ENCODE results near the gene SART3. TPM values are rescaled to one million over a fixed set of nuclear protein-coding genes. Genes with fewer than 3 reads are reported as not detected.

SART3 gene
- total and polyA plus RNA-seq, 4 donors = 5.9 to 37.1 (median 23.5) TPM

GRCh38 chr12:108538616-108539195, 22.3 kb downstream of the SART3 start:
- no peak overlapping the region for H3K4me3 ChIP-seq (ENCODE audit: low read depth in 1 of 3, low read length in 3 of 3)
- TF ChIP-seq GABPA (IDR thresholded peaks at IDR 0.05 in 1 of 2, conservative IDR thresholded peaks at IDR 0.05 in 1 of 2) (no peak), FOXA2 (IDR thresholded peaks at IDR 0.05) (no peak), ATF3 (IDR thresholded peaks at IDR 0.05) (no peak), HNF4G (IDR thresholded peaks at IDR 0.05) (no peak), JUND (IDR thresholded peaks at IDR 0.05) (no peak), RAD21 (IDR thresholded peaks at IDR 0.05) (no peak), REST (IDR thresholded peaks at IDR 0.05) (no peak), RXRA (IDR thresholded peaks at IDR 0.05) (no peak)
- peaks cover 10 to 56% (median 45%) of the 10 kb centered on the region in 4 donors for H3K36me3 ChIP-seq (ENCODE audit: control insufficient read depth in 4 of 4, insufficient read depth in 3 of 4, low read depth in 1 of 4, low read length in 3 of 4)
- no peaks in the 10 kb centered on the region for H3K27me3 ChIP-seq (ENCODE audit: control insufficient read depth in 4 of 4, insufficient read depth in 4 of 4, low read length in 3 of 4)
- WGBS = 79% methylated on average over 10 of the region's 10 CpGs
- H3K9me3 ChIP-seq (ENCODE audit: control insufficient read depth in 4 of 4, low read length in 3 of 4) = no peaks in the 10 kb centered on the region
- no peak for DNase-seq (ENCODE audit: low spot score)
- H3K27ac ChIP-seq (ENCODE audit: low read depth in 1 of 2, low read length in 2 of 2) = no peak overlapping the region
- peaks cover 0 to 3% (median 0%) of the 10 kb centered on the region in 4 donors for H3K4me1 ChIP-seq (ENCODE audit: control insufficient read depth in 4 of 4, insufficient read depth in 4 of 4, low read length in 3 of 4)
- no peak overlapping the region for H3K9ac ChIP-seq (ENCODE audit: low read depth in 1 of 2, low read length in 2 of 2)

- Histone ChIP-seq H3K4me3 (ENCODE audit: low read depth in 1 of 3, low read length in 3 of 3) (no peak overlapping the region), H3K4me1 (ENCODE audit: control insufficient read depth in 4 of 4, insufficient read depth in 4 of 4, low read length in 3 of 4) (peaks cover 0 to 3% (median 0%) of the 10 kb centered on the region in 4 donors), H3K27me3 (ENCODE audit: control insufficient read depth in 4 of 4, insufficient read depth in 4 of 4, low read length in 3 of 4) (no peaks in the 10 kb centered on the region), H3K9me3 (ENCODE audit: control insufficient read depth in 4 of 4, low read length in 3 of 4) (no peaks in the 10 kb centered on the region), H3K36me3 (ENCODE audit: control insufficient read depth in 4 of 4, insufficient read depth in 3 of 4, low read depth in 1 of 4, low read length in 3 of 4) (peaks cover 8 to 54% (median 43%) of the 10 kb centered on the region in 4 donors), H3K27ac (ENCODE audit: low read depth in 1 of 2, low read length in 2 of 2) (no peak overlapping the region), H3K9ac (ENCODE audit: low read depth in 1 of 2, low read length in 2 of 2) (no peak overlapping the region)
- 79% methylated on average over 6 of the region's 6 CpGs for WGBS
- TF ChIP-seq YY1 (IDR thresholded peaks at IDR 0.05) (no peak), ATF3 (IDR thresholded peaks at IDR 0.05) (no peak), GABPA (IDR thresholded peaks at IDR 0.05 in 1 of 2, conservative IDR thresholded peaks at IDR 0.05 in 1 of 2) (no peak), FOXA1 (IDR thresholded peaks at IDR 0.05) (no peak), RXRA (IDR thresholded peaks at IDR 0.05) (no peak), CTCF (IDR thresholded peaks at IDR 0.05; ENCODE audit: low read depth, low read length, missing input control) (no peak), MAX (IDR thresholded peaks at IDR 0.05) (no peak), JUND (IDR thresholded peaks at IDR 0.05) (no peak), EGR1 (IDR thresholded peaks at IDR 0.05; ENCODE audit: low read depth in 2 of 2) (no peak), HNF4A (conservative IDR thresholded peaks at IDR 0.05) (no peak), TAF1 (conservative IDR thresholded peaks at IDR 0.05) (no peak), FOXA2 (IDR thresholded peaks at IDR 0.05) (no peak), ZBTB33 (IDR thresholded peaks at IDR 0.05) (no peak), NR2F2 (IDR thresholded peaks at IDR 0.05) (no peak), REST (IDR thresholded peaks at IDR 0.05) (no peak), SP1 (IDR thresholded peaks at IDR 0.05) (no peak), RAD21 (IDR thresholded peaks at IDR 0.05) (no peak), HNF4G (IDR thresholded peaks at IDR 0.05) (no peak)
- DNase-seq (ENCODE audit: low spot score) = no peak
Measured at GRCh38 chr12:108538146-108538545, 22.8 kb downstream of the SART3 start.

Measured in liver (tissue), 9 donors.